ENCODE results near the gene CALHM1.

GRCh38 chr10:103504181-103504783, 45.6 kb upstream of the CALHM1 start:
- TF ChIP-seq CTCF (IDR thresholded peaks at IDR 0.05): no peak
- no peak for TF ChIP-seq POLR2A (IDR thresholded peaks at IDR 0.05)
